HL-60 (cell line): ENCODE measurements around the gene MAGEB3.

ENCODE experiments used
- CTCF ChIP-seq: IDR thresholded peaks from one replicate; pipeline ENCODE4 v1.5.1; 2011; ENCODE audit warnings: low read length, control low read depth, inconsistent platforms; ENCODE audit not compliant: insufficient read depth
- POLR2AphosphoS5 ChIP-seq: IDR thresholded peaks from 2 replicates; pipeline ENCODE4 v1.6.1; 2012; ENCODE audit warnings: low read depth

GRCh38 chrX:30215357-30215843 is 15.1 kb upstream of the MAGEB3 start, which contains the start of gene MAGEB2:
- TF ChIP-seq CTCF (peak; percentile 28), POLR2AphosphoS5 (no peak)
